ENCODE measurements around the gene TBC1D14. TPM values are rescaled to one million over a fixed set of nuclear protein-coding genes. Genes with fewer than 3 reads are reported as not detected.
"Not testable (repeated sequence)": the region's sequence is repeated elsewhere in the genome, so short reads cannot be mapped to it uniquely, and the experiment has no call there.

The TBC1D14 gene
- total and polyA plus RNA-seq, 7 donors, result 19.2 to 46.4 (median 29.5) TPM

- Histone ChIP-seq H3K4me3 (no peak overlapping the region), H3K9me3 (no peaks in the 10 kb centered on the region), H3K4me1 (peaks cover 0 to 28% (median 22%) of the 10 kb centered on the region in 4 donors), H3K27me3 (no peaks in the 10 kb centered on the region), H3K27ac (no peak overlapping the region), H3K36me3 (no peaks in the 10 kb centered on the region)
- WGBS, 2 donors, result 89 to 92% methylated on average over 15 of the region's 15 CpGs
- TF ChIP-seq EP300 (IDR thresholded peaks at IDR 0.05) (no peak), POLR2AphosphoS5 (IDR thresholded peaks at IDR 0.05) (no peak), POLR2A (IDR thresholded peaks at IDR 0.05) (no peak), CTCF (IDR thresholded peaks at IDR 0.05) (no peak)
- DNase-seq, result peak; percentile 48
- intact Hi-C loops (cut with DNase I), result no loop called here
Observed at GRCh38 chr4:6889736-6890324, 19.8 kb upstream of the TBC1D14 start.

- intact Hi-C loops (cut with DNase I), result no loop called here
- no peak for TF ChIP-seq POLR2A (IDR thresholded peaks at IDR 0.05)
- no peak for TF ChIP-seq EP300 (IDR thresholded peaks at IDR 0.05)
- no peak for TF ChIP-seq CTCF (IDR thresholded peaks at IDR 0.05)
- no peak for TF ChIP-seq POLR2AphosphoS5 (IDR thresholded peaks at IDR 0.05)
- Histone ChIP-seq H3K4me1 (peaks cover 0 to 28% (median 21%) of the 10 kb centered on the region in 4 donors), H3K9me3 (no peaks in the 10 kb centered on the region), H3K27ac (no peak overlapping the region), H3K27me3 (no peaks in the 10 kb centered on the region), H3K36me3 (no peaks in the 10 kb centered on the region), H3K4me3 (no peak overlapping the region)
- 94 to 99% methylated on average over 3 of the region's 3 CpGs for WGBS, 2 donors
- peak; percentile 32 for DNase-seq
Observed at GRCh38 chr4:6890358-6890757, 19.3 kb upstream of the TBC1D14 start.

- H3K27me3 ChIP-seq; DNase-seq; H3K9me3 ChIP-seq; H3K4me3 ChIP-seq; H3K36me3 ChIP-seq; intact Hi-C loops (cut with DNase I); H3K27ac ChIP-seq: not testable (repeated sequence)
- peaks cover 0 to 23% (median 16%) of the 10 kb centered on the region in 4 donors for H3K4me1 ChIP-seq
- WGBS, 2 donors, result 94 to 95% methylated on average over 9 of the region's 9 CpGs
Observed at GRCh38 chr4:6890971-6891370, 18.7 kb upstream of the TBC1D14 start.

- H3K27ac ChIP-seq, result peak overlapping the region in 2 of 4 donors; percentile 18 to 26
- intact Hi-C loops (cut with DNase I), result no loop called here
- H3K4me1 ChIP-seq, result peaks cover 0 to 16% (median 9%) of the 10 kb centered on the region in 4 donors
- no peak for DNase-seq
- no peak overlapping the region for H3K4me3 ChIP-seq
- H3K36me3 ChIP-seq, result no peaks in the 10 kb centered on the region
- TF ChIP-seq POLR2A (IDR thresholded peaks at IDR 0.05), result no peak
- no peak for TF ChIP-seq EP300 (IDR thresholded peaks at IDR 0.05)
- TF ChIP-seq CTCF (IDR thresholded peaks at IDR 0.05), result no peak
- no peaks in the 10 kb centered on the region for H3K27me3 ChIP-seq
- WGBS, 2 donors, result 82 to 83% methylated on average over 10 of the region's 10 CpGs
- no peaks in the 10 kb centered on the region for H3K9me3 ChIP-seq
Observed at GRCh38 chr4:6891436-6892170, 18.0 kb upstream of the TBC1D14 start.

GRCh38 chr4:6892190-6892908 is 17.3 kb upstream of the TBC1D14 start:
- DNase-seq, result peak; percentile 77
- intact Hi-C loops (cut with DNase I), result no loop called here
- H3K4me3 ChIP-seq, result no peak overlapping the region
- WGBS, 2 donors, result 15 to 23% methylated on average over 20 of the region's 20 CpGs
- no peaks in the 10 kb centered on the region for H3K27me3 ChIP-seq
- no peaks in the 10 kb centered on the region for H3K36me3 ChIP-seq
- no peaks in the 10 kb centered on the region for H3K9me3 ChIP-seq
- H3K27ac ChIP-seq, result peak overlapping the region in 2 of 4 donors; percentile 18 to 26
- peak in 1 of 4 donors; percentile 17 for TF ChIP-seq POLR2AphosphoS5 (IDR thresholded peaks at IDR 0.05)
- TF ChIP-seq CTCF (IDR thresholded peaks at IDR 0.05), result no peak
- H3K4me1 ChIP-seq, result peaks cover 0 to 13% (median 8%) of the 10 kb centered on the region in 4 donors

Data from sigmoid colon (tissue), 7 donors.